Body of pancreas (tissue), 4 donors: ENCODE measurements around the gene TLL2. TPM values are rescaled to one million over a fixed set of nuclear protein-coding genes. Genes with fewer than 3 reads are reported as not detected.

ENCODE experiments used
- ATAC-seq: fragments of 150-250 bp; one replicate; pipeline ENCODE4 v1.9.1; 2016
- DNase-seq, 4 donors: peaks; one replicate each; pipeline ENCODE4 v3.0.0-alpha.2; 2019
- H3K27ac ChIP-seq, 4 donors: fragments of 200-600 bp; sonication (generic); 1 replicate in 3 of 4; 2 replicates in 1 of 4; pipeline versions ENCODE4 v1.5.1 to v1.6.1; 2016 to 2019; ENCODE audit warnings: mild to moderate bottlenecking in 1 of 4, mixed read lengths in 1 of 4, moderate library complexity in 1 of 4
- H3K27me3 ChIP-seq, 2 donors: fragments of 200-600 bp; sonication (generic); one replicate each; pipeline ENCODE4 v1.6.0; 2016; ENCODE audit warnings: mild to moderate bottlenecking in 1 of 2
- H3K36me3 ChIP-seq, 2 donors: fragments of 200-600 bp; sonication (generic); replicated peaks in 1 of 2; 2 replicates each; pipeline ENCODE4 v1.5.1; 2016; ENCODE audit warnings: low read depth in 2 of 2; ENCODE audit not compliant: insufficient read depth in 1 of 2
- H3K4me1 ChIP-seq: fragments of 200-600 bp; sonication (generic); one replicate; pipeline ENCODE4 v1.6.0; 2016
- H3K4me3 ChIP-seq, 2 donors: fragments of 200-600 bp; sonication (generic); 1 replicate in 1 of 2; 2 replicates in 1 of 2; pipeline ENCODE4 v1.5.1; 2016 to 2019
- H3K9me3 ChIP-seq, 3 donors: fragments of 200-600 bp; sonication (generic); 1 replicate in 2 of 3; 2 replicates in 1 of 3; pipeline ENCODE4 v1.5.1; 2016
- POLR2A ChIP-seq, 3 donors: fragments of 450-650 bp; IDR thresholded peaks; one replicate each; pipeline ENCODE4 v1.6.1; 2016; ENCODE audit warnings: antibody characterized with exemption in 3 of 3, mild to moderate bottlenecking in 2 of 3
- WGBS, 2 donors: methylation state at CpG; one replicate each; pipeline ENCODE4 v1.1.5; 2017; 5-methylcytosine and 5-hydroxymethylcytosine counted together
- intact Hi-C: fragments of 100-400 bp; cut with DNase I; formaldehyde crosslinking; loops from one replicate; pipeline ENCODE4 v1.15.1; 2023
- total RNA-seq, 2 donors: library from RNA; depleted of rRNA; stranded (reverse); fragments of >200 nt; gene quantifications; one replicate each; pipeline ENCODE4 v1.1.0, GENCODE V29; 2016
- TF ChIP-seq, protein P1 (sequence below), 7 experiments: fragments of 450-650 bp in 4 of 7; fragments of 200-600 bp in 3 of 7; sonication (generic) in 3 of 7; IDR thresholded peaks; one replicate each; pipeline ENCODE4 v1.5.1; 2016 to 2019; ENCODE audit warnings: antibody characterized with exemption in 7 of 7

Gene TLL2
- total RNA-seq, 2 donors from 2014 or later, result not detected

GRCh38 chr10:96413151-96413787 is 100.5 kb downstream of the TLL2 start:
- no peak for ATAC-seq
- intact Hi-C loops, result no loop called here
- no peak overlapping the region for H3K27ac ChIP-seq
- H3K9me3 ChIP-seq, result no peaks in the 10 kb centered on the region
- H3K4me1 ChIP-seq, result no peaks in the 10 kb centered on the region
- no peaks in the 10 kb centered on the region for H3K27me3 ChIP-seq
- H3K4me3 ChIP-seq, result no peak overlapping the region
- DNase-seq, result no peak
- TF ChIP-seq, protein P1, sequence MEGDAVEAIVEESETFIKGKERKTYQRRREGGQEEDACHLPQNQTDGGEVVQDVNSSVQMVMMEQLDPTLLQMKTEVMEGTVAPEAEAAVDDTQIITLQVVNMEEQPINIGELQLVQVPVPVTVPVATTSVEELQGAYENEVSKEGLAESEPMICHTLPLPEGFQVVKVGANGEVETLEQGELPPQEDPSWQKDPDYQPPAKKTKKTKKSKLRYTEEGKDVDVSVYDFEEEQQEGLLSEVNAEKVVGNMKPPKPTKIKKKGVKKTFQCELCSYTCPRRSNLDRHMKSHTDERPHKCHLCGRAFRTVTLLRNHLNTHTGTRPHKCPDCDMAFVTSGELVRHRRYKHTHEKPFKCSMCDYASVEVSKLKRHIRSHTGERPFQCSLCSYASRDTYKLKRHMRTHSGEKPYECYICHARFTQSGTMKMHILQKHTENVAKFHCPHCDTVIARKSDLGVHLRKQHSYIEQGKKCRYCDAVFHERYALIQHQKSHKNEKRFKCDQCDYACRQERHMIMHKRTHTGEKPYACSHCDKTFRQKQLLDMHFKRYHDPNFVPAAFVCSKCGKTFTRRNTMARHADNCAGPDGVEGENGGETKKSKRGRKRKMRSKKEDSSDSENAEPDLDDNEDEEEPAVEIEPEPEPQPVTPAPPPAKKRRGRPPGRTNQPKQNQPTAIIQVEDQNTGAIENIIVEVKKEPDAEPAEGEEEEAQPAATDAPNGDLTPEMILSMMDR (IDR thresholded peaks at IDR 0.05), result no peak
- no peak for TF ChIP-seq POLR2A (IDR thresholded peaks at IDR 0.05)
- WGBS, 2 donors, result 61 to 67% methylated on average over 13 of the region's 13 CpGs
- H3K36me3 ChIP-seq, result no peaks in the 10 kb centered on the region

- H3K36me3 ChIP-seq, result no peaks in the 10 kb centered on the region
- TF ChIP-seq, protein P1 (IDR thresholded peaks at IDR 0.05), result no peak
- no peak for TF ChIP-seq POLR2A (IDR thresholded peaks at IDR 0.05)
- H3K4me3 ChIP-seq, result no peak overlapping the region
- no peak overlapping the region for H3K27ac ChIP-seq
- ATAC-seq (no peak), DNase-seq (no peak)
- WGBS, 2 donors, result 69 to 70% methylated on average over 10 of the region's 10 CpGs
- H3K27me3 ChIP-seq, result no peaks in the 10 kb centered on the region
- H3K9me3 ChIP-seq, result no peaks in the 10 kb centered on the region
- H3K4me1 ChIP-seq, result no peaks in the 10 kb centered on the region
- intact Hi-C loops, result no loop called here
These were observed 101.9 kb downstream of the TLL2 start for GRCh38 chr10:96411716-96412320.

DNA sequence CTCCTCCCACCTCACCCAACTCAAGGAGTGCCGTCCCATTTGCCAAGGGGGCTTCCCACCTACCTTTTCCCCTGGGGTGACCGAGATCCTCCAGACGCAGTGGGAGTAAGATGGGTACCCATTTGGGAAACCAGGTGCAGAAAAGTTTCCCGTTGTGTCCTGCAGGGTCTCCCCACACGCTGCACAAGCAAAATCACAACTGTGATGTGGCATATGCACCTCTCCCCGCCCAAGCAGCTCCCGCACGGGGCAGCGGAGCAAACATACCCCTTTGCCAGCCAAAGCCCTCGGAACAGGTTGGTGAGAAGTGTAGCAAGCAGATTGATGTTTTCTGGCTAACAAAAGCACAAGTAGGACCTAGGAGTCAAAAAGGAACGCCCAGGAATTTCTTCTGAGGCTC is 103.4 kb downstream of the TLL2 start:
- Histone ChIP-seq H3K36me3 (no peaks in the 10 kb centered on the region), H3K27me3 (no peaks in the 10 kb centered on the region), H3K9me3 (no peaks in the 10 kb centered on the region), H3K27ac (no peak overlapping the region), H3K4me3 (no peak overlapping the region), H3K4me1 (no peaks in the 10 kb centered on the region)
- DNase-seq, result no peak
- intact Hi-C loops, result no loop called here
- WGBS, 2 donors, result 81 to 83% methylated on average over 10 to 11 of the region's 11 CpGs
- TF ChIP-seq, protein P1 (IDR thresholded peaks at IDR 0.05), result no peak
- no peak for TF ChIP-seq POLR2A (IDR thresholded peaks at IDR 0.05)
- ATAC-seq, result no peak

- H3K27me3 ChIP-seq, result no peaks in the 10 kb centered on the region
- intact Hi-C loops, result no loop called here
- ATAC-seq (no peak), DNase-seq (no peak)
- no peaks in the 10 kb centered on the region for H3K9me3 ChIP-seq
- no peak overlapping the region for H3K27ac ChIP-seq
- TF ChIP-seq, protein P1 (IDR thresholded peaks at IDR 0.05), result no peak
- no peak for TF ChIP-seq POLR2A (IDR thresholded peaks at IDR 0.05)
- no peaks in the 10 kb centered on the region for H3K4me1 ChIP-seq
- no peak overlapping the region for H3K4me3 ChIP-seq
- 38 to 48% methylated on average over 1 of the region's 1 CpG for WGBS, 2 donors
- no peaks in the 10 kb centered on the region for H3K36me3 ChIP-seq
These were observed 105.5 kb downstream of the TLL2 start for GRCh38 chr10:96408201-96408600.
